ENCODE results near the gene ATP1B3. TPM values are rescaled to one million over a fixed set of nuclear protein-coding genes. Genes with fewer than 3 reads are reported as not detected.

The ATP1B3 gene
- total and polyA plus RNA-seq, 9 of the 15 experiments (the other 6 are each of a cell fraction or from before 2014, with no cell fraction given), result 48.3 to 202 (median 123) TPM

DNA sequence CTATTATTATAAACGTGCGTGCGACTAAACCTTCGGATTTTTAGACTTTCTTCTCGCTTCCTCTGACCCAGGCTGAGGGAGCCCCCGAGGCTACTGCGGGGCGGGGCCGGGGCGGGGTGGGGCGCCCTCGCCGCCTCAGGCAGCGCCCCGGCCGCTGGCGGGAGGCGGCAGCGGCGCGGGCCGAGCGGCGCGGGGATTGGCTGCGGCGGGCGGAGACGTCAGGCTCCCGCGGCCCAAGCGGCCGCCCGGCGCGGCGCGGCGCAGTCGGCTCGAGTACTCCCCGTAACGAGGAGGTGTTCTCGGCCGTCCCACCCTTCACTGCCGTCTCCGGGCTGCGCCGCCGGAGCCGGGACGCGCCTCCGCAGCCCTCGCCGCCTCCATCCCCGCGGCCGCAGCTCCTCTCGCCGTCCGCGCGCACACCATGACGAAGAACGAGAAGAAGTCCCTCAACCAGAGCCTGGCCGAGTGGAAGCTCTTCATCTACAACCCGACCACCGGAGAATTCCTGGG lies at the start of gene ATP1B3 (continued):
- peak; percentile 77 for TF ChIP-seq FIP1L1 (IDR thresholded peaks at IDR 0.05; ENCODE audit: low read depth, low read length, poor library complexity, severe bottlenecking)
- peak in 2 of 3 experiments; percentile 42 to 45 for TF ChIP-seq YY1 (IDR thresholded peaks at IDR 0.05; ENCODE audit: borderline replicate concordance in 1 of 3, control insufficient read depth in 1 of 3, extremely low read depth in 1 of 3, insufficient read depth in 3 of 3, insufficient read length in 1 of 3, insufficient replicate concordance in 2 of 3, low read depth in 1 of 3, low read length in 2 of 3)
- no peak for TF ChIP-seq SIRT6 (IDR thresholded peaks at IDR 0.05; ENCODE audit: low read depth, low read length)
- TF ChIP-seq, protein P1, sequence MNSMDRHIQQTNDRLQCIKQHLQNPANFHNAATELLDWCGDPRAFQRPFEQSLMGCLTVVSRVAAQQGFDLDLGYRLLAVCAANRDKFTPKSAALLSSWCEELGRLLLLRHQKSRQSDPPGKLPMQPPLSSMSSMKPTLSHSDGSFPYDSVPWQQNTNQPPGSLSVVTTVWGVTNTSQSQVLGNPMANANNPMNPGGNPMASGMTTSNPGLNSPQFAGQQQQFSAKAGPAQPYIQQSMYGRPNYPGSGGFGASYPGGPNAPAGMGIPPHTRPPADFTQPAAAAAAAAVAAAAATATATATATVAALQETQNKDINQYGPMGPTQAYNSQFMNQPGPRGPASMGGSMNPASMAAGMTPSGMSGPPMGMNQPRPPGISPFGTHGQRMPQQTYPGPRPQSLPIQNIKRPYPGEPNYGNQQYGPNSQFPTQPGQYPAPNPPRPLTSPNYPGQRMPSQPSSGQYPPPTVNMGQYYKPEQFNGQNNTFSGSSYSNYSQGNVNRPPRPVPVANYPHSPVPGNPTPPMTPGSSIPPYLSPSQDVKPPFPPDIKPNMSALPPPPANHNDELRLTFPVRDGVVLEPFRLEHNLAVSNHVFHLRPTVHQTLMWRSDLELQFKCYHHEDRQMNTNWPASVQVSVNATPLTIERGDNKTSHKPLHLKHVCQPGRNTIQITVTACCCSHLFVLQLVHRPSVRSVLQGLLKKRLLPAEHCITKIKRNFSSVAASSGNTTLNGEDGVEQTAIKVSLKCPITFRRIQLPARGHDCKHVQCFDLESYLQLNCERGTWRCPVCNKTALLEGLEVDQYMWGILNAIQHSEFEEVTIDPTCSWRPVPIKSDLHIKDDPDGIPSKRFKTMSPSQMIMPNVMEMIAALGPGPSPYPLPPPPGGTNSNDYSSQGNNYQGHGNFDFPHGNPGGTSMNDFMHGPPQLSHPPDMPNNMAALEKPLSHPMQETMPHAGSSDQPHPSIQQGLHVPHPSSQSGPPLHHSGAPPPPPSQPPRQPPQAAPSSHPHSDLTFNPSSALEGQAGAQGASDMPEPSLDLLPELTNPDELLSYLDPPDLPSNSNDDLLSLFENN (IDR thresholded peaks at IDR 0.05; ENCODE audit: low read depth in 2 of 2, low read length in 2 of 2), result 0 out of 4 replicates have a peak, but pooled peaks of 1 of the 2 experiments have one; percentile 35
- TF ChIP-seq, protein P2, sequence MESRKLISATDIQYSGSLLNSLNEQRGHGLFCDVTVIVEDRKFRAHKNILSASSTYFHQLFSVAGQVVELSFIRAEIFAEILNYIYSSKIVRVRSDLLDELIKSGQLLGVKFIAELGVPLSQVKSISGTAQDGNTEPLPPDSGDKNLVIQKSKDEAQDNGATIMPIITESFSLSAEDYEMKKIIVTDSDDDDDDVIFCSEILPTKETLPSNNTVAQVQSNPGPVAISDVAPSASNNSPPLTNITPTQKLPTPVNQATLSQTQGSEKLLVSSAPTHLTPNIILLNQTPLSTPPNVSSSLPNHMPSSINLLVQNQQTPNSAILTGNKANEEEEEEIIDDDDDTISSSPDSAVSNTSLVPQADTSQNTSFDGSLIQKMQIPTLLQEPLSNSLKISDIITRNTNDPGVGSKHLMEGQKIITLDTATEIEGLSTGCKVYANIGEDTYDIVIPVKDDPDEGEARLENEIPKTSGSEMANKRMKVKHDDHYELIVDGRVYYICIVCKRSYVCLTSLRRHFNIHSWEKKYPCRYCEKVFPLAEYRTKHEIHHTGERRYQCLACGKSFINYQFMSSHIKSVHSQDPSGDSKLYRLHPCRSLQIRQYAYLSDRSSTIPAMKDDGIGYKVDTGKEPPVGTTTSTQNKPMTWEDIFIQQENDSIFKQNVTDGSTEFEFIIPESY (CRISPR knock-in tag; IDR thresholded peaks at IDR 0.05), result no peak
- no peak for TF ChIP-seq PHTF2 (CRISPR knock-in tag; IDR thresholded peaks at IDR 0.05)
- TF ChIP-seq FOXK2 (conservative IDR thresholded peaks at IDR 0.05 in 1 of 2, IDR thresholded peaks at IDR 0.05 in 1 of 2; ENCODE audit: low read depth in 2 of 2), result no peak
- TF ChIP-seq RNF2 (IDR thresholded peaks at IDR 0.05), result no peak
- no peak for TF ChIP-seq ZNF561 (CRISPR knock-in tag; conservative IDR thresholded peaks at IDR 0.05)
- peak; percentile 62 for TF ChIP-seq NELFE (IDR thresholded peaks at IDR 0.05; ENCODE audit: insufficient read depth, insufficient read length)
- TF ChIP-seq RBM39 (optimal IDR thresholded peaks at IDR 0.05; ENCODE audit: low read depth, low read length), result no peak
- TF ChIP-seq NCOA1 (IDR thresholded peaks at IDR 0.05; ENCODE audit: low read depth), result no peak
- TF ChIP-seq, protein P3, sequence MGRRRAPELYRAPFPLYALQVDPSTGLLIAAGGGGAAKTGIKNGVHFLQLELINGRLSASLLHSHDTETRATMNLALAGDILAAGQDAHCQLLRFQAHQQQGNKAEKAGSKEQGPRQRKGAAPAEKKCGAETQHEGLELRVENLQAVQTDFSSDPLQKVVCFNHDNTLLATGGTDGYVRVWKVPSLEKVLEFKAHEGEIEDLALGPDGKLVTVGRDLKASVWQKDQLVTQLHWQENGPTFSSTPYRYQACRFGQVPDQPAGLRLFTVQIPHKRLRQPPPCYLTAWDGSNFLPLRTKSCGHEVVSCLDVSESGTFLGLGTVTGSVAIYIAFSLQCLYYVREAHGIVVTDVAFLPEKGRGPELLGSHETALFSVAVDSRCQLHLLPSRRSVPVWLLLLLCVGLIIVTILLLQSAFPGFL (CRISPR knock-in tag; IDR thresholded peaks at IDR 0.05), result no peak
- no peak for TF ChIP-seq SP2 (IDR thresholded peaks at IDR 0.05; ENCODE audit: extremely low read depth, low read depth, low read length, poor library complexity, severe bottlenecking)
- no peak for TF ChIP-seq BRF1 (IDR thresholded peaks at IDR 0.05; ENCODE audit: borderline replicate concordance, extremely low read depth, insufficient read length)
- TF ChIP-seq, protein P4, sequence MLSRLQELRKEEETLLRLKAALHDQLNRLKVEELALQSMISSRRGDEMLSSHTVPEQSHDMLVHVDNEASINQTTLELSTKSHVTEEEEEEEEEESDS (CRISPR knock-in tag; IDR thresholded peaks at IDR 0.05), result no peak
- no peak for TF ChIP-seq TRIM24 (IDR thresholded peaks at IDR 0.05)
- TF ChIP-seq, protein P5, sequence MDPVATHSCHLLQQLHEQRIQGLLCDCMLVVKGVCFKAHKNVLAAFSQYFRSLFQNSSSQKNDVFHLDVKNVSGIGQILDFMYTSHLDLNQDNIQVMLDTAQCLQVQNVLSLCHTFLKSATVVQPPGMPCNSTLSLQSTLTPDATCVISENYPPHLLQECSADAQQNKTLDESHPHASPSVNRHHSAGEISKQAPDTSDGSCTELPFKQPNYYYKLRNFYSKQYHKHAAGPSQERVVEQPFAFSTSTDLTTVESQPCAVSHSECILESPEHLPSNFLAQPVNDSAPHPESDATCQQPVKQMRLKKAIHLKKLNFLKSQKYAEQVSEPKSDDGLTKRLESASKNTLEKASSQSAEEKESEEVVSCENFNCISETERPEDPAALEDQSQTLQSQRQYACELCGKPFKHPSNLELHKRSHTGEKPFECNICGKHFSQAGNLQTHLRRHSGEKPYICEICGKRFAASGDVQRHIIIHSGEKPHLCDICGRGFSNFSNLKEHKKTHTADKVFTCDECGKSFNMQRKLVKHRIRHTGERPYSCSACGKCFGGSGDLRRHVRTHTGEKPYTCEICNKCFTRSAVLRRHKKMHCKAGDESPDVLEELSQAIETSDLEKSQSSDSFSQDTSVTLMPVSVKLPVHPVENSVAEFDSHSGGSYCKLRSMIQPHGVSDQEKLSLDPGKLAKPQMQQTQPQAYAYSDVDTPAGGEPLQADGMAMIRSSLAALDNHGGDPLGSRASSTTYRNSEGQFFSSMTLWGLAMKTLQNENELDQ (CRISPR knock-in tag; IDR thresholded peaks at IDR 0.05; ENCODE audit: borderline replicate concordance), result no peak
